GM23248 (cell line): ENCODE data around the gene PNPLA7.

Experiments used
- EZH2 ChIP-seq: fragments of 200-600 bp; sonication (generic); IDR thresholded peaks from 2 replicates; pipeline ENCODE4 v1.6.1; 2018; ENCODE audit warnings: antibody characterized with exemption, mild to moderate bottlenecking; ENCODE audit not compliant: insufficient read depth, poor library complexity, severe bottlenecking
- EZH2phosphoT487 ChIP-seq: fragments of 200-600 bp; sonication (generic); IDR thresholded peaks from 2 replicates; pipeline ENCODE4 v1.6.1; 2018; ENCODE audit warnings: antibody characterized with exemption, moderate library complexity, mild to moderate bottlenecking, low read depth; ENCODE audit not compliant: insufficient read depth

DNA sequence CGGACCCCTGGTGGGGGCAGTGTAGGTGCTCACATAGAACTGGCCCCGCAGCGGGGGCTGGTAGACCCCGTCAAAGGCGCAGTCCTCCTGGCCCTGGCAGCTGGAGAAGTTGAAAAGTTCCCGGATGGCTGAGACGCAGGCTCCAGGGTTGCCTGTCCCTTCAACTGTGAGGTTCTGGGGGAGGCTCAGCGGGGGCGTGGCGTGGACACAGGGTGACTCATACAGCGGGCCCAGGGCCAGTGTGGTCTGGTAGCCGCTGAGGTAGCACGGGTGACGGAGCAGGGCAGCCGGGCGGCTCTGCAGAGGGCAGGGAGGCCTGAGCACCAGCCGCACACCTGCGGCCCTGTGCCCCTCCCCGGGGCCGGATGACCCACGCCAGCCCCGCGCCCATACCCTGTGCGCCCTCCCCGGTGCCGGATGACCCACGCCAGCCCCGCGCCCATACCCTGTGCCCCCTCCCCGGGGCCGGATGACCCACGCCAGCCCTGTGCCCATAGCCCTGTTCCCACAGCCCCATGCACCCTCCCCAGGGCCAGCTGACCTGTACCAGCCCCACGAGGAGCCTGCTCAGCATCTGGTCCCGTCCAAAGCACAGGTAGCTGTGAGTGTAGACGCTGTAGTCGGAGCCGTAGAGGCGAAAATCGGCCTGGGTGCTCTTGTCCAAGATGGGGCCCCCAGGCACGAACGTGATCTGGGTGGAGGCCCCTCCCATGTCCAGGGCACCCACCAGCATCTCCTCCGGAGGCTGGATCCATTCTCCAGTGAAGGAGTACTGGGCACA, 114.0 kb downstream of the PNPLA7 start:
- no peak for TF ChIP-seq EZH2
- TF ChIP-seq EZH2phosphoT487: no peak
